ENCODE results near the gene UBE2C. TPM values are rescaled to one million over a fixed set of nuclear protein-coding genes. Genes with fewer than 3 reads are reported as not detected.

UBE2C gene
- total RNA-seq, 4 donors from 2014 or later, result 0.45 to 5.8 (median 2.6) TPM; not detected in 1

GRCh38 chr20:45779011-45779915, 33.2 kb upstream of the UBE2C start:
- H3K27me3 ChIP-seq, result no peaks in the 10 kb centered on the region
- H3K4me1 ChIP-seq, result peaks cover 16 to 28% of the 10 kb centered on the region in 2 donors

GRCh38 chr20:45780159-45780558, 32.3 kb upstream of the UBE2C start:
- H3K27me3 ChIP-seq, result no peaks in the 10 kb centered on the region
- intact Hi-C loops (cut with DNase I), result no loop called here
- no peak for DNase-seq
- WGBS, 2 donors, result 69 to 72% methylated on average over 4 of the region's 4 CpGs
- TF ChIP-seq, protein P1, sequence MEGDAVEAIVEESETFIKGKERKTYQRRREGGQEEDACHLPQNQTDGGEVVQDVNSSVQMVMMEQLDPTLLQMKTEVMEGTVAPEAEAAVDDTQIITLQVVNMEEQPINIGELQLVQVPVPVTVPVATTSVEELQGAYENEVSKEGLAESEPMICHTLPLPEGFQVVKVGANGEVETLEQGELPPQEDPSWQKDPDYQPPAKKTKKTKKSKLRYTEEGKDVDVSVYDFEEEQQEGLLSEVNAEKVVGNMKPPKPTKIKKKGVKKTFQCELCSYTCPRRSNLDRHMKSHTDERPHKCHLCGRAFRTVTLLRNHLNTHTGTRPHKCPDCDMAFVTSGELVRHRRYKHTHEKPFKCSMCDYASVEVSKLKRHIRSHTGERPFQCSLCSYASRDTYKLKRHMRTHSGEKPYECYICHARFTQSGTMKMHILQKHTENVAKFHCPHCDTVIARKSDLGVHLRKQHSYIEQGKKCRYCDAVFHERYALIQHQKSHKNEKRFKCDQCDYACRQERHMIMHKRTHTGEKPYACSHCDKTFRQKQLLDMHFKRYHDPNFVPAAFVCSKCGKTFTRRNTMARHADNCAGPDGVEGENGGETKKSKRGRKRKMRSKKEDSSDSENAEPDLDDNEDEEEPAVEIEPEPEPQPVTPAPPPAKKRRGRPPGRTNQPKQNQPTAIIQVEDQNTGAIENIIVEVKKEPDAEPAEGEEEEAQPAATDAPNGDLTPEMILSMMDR (IDR thresholded peaks at IDR 0.05), result no peak
- TF ChIP-seq POLR2A (IDR thresholded peaks at IDR 0.05), result no peak
- H3K4me1 ChIP-seq, result peaks cover 16 to 28% of the 10 kb centered on the region in 2 donors
- H3K27ac ChIP-seq, result peak overlapping the region in 2 of 3 donors; percentile 40 to 91
- H3K4me3 ChIP-seq (replicated peaks in 1 of 3), result no peak overlapping the region
- no peaks in the 10 kb centered on the region for H3K9me3 ChIP-seq
- no peaks in the 10 kb centered on the region for H3K36me3 ChIP-seq

More at GRCh38 chr20:45779011-45779915, 33.2 kb upstream of the UBE2C start:
- no peaks in the 10 kb centered on the region for H3K36me3 ChIP-seq
- no peak for TF ChIP-seq POLR2A (IDR thresholded peaks at IDR 0.05)
- TF ChIP-seq, protein P1 (IDR thresholded peaks at IDR 0.05), result no peak
- H3K27ac ChIP-seq, result peak overlapping the region; percentile 59 to 95 (median 91)
- no peak overlapping the region for H3K4me3 ChIP-seq (replicated peaks in 1 of 3)
- WGBS, 2 donors, result 54 to 58% methylated on average over 8 of the region's 8 CpGs
- peak; percentile 95 for DNase-seq
- H3K9me3 ChIP-seq, result no peaks in the 10 kb centered on the region
- intact Hi-C loops (cut with DNase I), result loop anchor here (10.0 kb wide), 1 partner anchor 464 kb away; no protein-coding TSS in a partner anchor

GRCh38 chr20:45781391-45781931, 31.0 kb upstream of the UBE2C start:
- Histone ChIP-seq H3K27ac (peak overlapping the region in 1 of 3 donors; percentile 40), H3K27me3 (no peaks in the 10 kb centered on the region), H3K4me3 (replicated peaks in 1 of 3) (no peak overlapping the region), H3K36me3 (no peaks in the 10 kb centered on the region), H3K9me3 (no peaks in the 10 kb centered on the region), H3K4me1 (peaks cover 16 to 28% of the 10 kb centered on the region in 2 donors)
- TF ChIP-seq, protein P1 (IDR thresholded peaks at IDR 0.05), result no peak
- TF ChIP-seq POLR2A (IDR thresholded peaks at IDR 0.05), result no peak
- intact Hi-C loops (cut with DNase I), result no loop called here
- no peak for DNase-seq
- WGBS, 2 donors, result 76% methylated on average over 4 of the region's 4 CpGs

DNA sequence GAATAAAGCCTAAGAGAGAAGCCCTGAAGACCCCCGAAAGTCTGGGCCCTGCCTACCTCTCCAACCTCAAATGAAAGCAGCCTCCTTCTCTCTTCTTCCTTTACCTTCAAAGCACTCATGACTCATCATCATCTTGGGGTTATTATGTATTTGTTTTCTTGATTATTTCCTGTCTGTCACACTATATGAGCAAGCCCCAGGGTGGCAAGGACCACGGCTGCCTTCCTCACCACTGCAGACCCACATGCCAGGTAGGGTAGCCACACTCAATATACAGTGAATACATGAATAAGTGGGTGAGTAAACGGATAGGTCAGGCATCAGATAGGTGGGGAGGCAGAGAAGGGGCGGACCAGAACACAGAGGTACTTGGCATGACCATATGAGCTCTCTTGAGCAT, 29.6 kb upstream of the UBE2C start:
- H3K9me3 ChIP-seq, result no peaks in the 10 kb centered on the region
- H3K36me3 ChIP-seq, result no peaks in the 10 kb centered on the region
- intact Hi-C loops (cut with DNase I), result no loop called here
- H3K4me1 ChIP-seq, result peaks cover 16 to 26% of the 10 kb centered on the region in 2 donors
- H3K27ac ChIP-seq, result no peak overlapping the region
- WGBS, 2 donors, result 72% methylated on average over 4 of the region's 4 CpGs
- DNase-seq, result no peak
- TF ChIP-seq, protein P1 (IDR thresholded peaks at IDR 0.05), result no peak
- no peak for TF ChIP-seq POLR2A (IDR thresholded peaks at IDR 0.05)
- H3K4me3 ChIP-seq (replicated peaks in 1 of 3), result no peak overlapping the region
- no peaks in the 10 kb centered on the region for H3K27me3 ChIP-seq

Data from thyroid gland (tissue), 4 donors.